NB4 (cell line): ENCODE data around the gene PABPN1L.

ENCODE experiments used
- DNase-seq: peaks from one replicate; pipeline ENCODE4 v3.0.0; 2010; ENCODE audit warnings: low read depth
- H3K4me3 ChIP-seq: one replicate; pipeline ENCODE4 v1.5.1; 2011; ENCODE audit warnings: mild to moderate bottlenecking, low read depth, low read length, moderate library complexity
- CTCF ChIP-seq: IDR thresholded peaks from one replicate; pipeline ENCODE4 v1.5.1; 2012; ENCODE audit warnings: low read depth, low read length
- MAX ChIP-seq: IDR thresholded peaks from 2 replicates; pipeline ENCODE4 v1.6.1; 2011; ENCODE audit warnings: low read depth, low read length
- MYC ChIP-seq: IDR thresholded peaks from 2 replicates; pipeline ENCODE4 v1.6.1; 2011; ENCODE audit warnings: low read depth, low read length
- POLR2A ChIP-seq: IDR thresholded peaks from 2 replicates; pipeline ENCODE4 v1.6.1; 2011; ENCODE audit warnings: mild to moderate bottlenecking; ENCODE audit not compliant: insufficient read length; ENCODE audit errors: extremely low read depth

Gene PABPN1L

GRCh38 chr16:88857728-88858339, 8.6 kb downstream of the PABPN1L start:
- peak; percentile 93 for DNase-seq
- TF ChIP-seq POLR2A, result no peak
- TF ChIP-seq MYC, result peak; percentile 53
- TF ChIP-seq MAX, result peak; percentile 73
- TF ChIP-seq CTCF, result peak; percentile 92
- H3K4me3 ChIP-seq, result peak overlapping the region; percentile 85

GRCh38 chr16:88856828-88857727, 9.4 kb downstream of the PABPN1L start, which contains the start of the genes GALNS and TRAPPC2L:
Gene GALNS, minus strand, starts transcription at chr16:88856947. Its CDS starts 70 bp downstream, at chr16:88856877.
Gene TRAPPC2L, plus strand, starts transcription at chr16:88857127. Its CDS starts 24 bp downstream, at chr16:88857151.
- peak within 1 kb of the TSS; percentile 85 for H3K4me3 ChIP-seq
- TF ChIP-seq MYC (peak; percentile 68; the same call in 1 of the 2 replicates), MAX (peak; percentile 97), CTCF (no peak), POLR2A (peak; percentile 75)
- peak; percentile 95 for DNase-seq

GRCh38 chr16:88856122-88856827, 10.2 kb downstream of the PABPN1L start:
- no peak for DNase-seq
- H3K4me3 ChIP-seq, result peak overlapping the region; percentile 46
- no peak for TF ChIP-seq CTCF
- TF ChIP-seq POLR2A, result no peak
- TF ChIP-seq MAX, result no peak

GRCh38 chr16:88855736-88856121, 10.7 kb downstream of the PABPN1L start:
- H3K4me3 ChIP-seq, result peak overlapping the region; percentile 38
- TF ChIP-seq MAX (no peak), CTCF (no peak)
- DNase-seq, result no peak

GRCh38 chr16:88855176-88855575, 11.3 kb downstream of the PABPN1L start:
- H3K4me3 ChIP-seq, result no peak overlapping the region
- TF ChIP-seq MAX (no peak), CTCF (no peak), MYC (no peak), POLR2A (no peak)
- DNase-seq, result no peak
